Fibroblast of skin of scalp (primary cell): ENCODE results near the gene TJP3.

Source experiments
- DNase-seq: peaks from one replicate; pipeline ENCODE4 v3.0.0-alpha.2; 2013

The TJP3 gene

DNA sequence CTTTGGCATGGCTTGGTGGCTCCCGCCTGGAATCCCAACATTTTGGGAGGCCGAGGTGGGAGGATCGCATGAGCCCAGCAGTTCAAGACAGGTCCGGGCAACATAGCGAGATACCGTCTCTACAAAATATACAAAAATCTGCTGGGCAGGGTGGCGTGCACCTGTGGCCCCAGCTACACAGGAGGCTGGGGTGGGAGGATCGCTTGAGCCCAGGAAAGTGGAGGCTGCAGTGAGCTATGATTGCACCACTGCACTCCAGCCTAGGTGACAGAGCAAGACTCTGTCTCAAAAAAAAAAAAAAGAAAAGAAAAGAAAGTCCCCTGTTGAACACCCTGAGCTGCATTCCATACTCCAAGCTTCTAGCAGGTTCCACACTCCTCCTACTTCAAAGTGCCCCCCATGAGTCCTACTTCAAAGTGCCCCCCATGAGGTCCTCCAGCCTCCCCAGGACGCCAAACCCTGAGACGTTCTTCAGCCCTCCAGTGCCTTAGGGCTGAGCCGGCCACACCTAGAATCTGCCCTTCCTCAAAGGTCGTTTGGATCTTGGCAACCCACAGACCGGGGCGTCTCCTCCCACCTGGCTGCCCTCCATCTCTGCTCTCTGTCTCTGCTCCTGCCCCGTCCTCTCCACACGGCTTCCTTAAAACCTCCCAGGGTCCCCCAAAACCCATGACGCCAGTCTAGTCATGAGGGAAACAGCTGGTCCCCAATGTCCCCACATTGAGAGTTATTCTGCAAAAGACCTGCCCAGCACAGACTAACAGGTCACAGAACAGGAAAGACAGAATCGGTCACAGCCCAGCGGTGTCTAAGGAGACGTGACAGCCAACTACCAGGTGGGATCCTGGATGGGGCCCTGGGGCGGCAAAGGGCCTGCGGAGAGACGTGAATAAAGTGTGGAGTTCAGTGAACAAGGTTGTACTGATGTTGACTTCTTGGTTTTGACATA is 4.8 kb downstream of the TJP3 start:
- DNase-seq, result no peak

GRCh38 chr19:3716147-3716668 is 8.0 kb downstream of the TJP3 start:
- DNase-seq, result no peak

DNA sequence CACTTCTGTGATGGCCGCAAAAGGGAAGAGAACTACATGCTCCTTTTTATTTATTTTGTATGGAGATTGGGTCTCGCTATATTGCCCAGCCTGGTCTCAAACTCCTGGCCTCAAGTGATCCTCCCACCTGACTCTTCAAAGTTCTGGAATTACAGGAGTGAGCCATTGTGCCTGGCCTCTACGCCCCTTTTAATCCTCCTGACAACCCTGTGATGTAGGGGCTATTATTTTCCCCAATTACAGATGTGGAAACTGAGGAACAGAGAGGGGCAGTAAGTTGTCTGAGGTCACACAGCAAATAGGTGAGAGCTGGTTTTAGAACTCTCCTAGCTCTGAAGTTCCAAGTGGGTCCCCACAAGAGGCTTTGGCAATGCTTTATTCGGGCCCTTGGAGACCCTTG is 11.7 kb downstream of the TJP3 start:
- no peak for DNase-seq

DNA sequence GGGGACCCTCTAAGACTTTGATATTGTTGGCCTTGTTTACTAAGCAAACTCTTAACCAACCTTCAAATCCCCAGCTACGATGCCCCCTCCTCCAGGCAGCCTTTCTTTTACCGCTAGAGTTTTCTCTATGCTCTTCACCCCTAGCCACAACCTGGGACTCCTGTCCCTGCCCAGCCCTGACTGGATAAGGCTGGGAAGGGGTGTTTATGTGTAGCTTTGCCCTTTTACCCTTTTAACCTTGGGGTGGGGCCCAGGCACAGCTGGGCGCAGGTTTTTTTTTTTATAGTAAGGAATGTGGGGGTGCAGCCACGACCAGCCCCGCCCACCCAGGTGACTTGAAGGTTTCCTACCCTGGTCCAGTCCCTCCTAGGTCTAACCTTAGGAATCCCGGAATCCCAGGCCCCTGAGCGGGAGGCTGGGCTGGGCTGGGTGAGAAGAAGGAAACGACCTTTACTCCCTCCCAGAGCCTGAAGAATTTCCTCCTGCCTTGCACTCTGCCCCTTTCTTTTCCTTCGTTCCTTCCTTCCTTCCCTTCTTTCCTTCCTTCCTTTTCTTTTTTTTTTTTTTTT is 12.2 kb downstream of the TJP3 start:
- DNase-seq, result no peak

- peak; percentile 78 for DNase-seq
Observed at GRCh38 chr19:3721131-3721886, 13.1 kb downstream of the TJP3 start.

DNA sequence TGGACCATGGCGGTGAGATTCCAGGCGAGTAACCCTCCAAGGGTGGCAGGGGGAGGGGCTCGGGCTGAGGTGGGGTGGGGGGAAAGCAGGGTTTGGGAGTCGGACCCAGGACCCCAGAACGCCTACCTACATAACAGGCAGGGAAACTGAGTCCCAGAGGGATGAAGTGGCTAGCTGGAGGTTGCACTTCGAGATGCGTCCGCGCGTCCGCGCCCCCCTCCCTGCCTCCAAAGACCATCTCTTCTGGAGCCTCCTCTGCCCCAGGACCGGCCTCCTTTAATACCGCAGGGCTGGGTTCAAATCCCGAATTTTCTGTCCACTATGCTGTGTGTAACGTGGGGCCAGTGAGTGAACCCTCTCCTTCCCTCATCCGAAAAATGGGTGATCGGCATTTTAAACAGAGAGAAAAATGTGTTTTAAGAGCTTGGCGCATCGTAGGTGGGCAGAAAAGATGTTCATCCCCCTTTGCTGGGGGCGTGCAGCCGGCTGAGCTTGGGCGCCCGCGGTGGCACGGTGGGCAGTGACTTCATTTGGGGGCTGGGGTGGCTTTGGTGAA is 13.8 kb downstream of the TJP3 start:
- DNase-seq, result no peak

- no peak for DNase-seq
Observed at GRCh38 chr19:3722443-3723109, 14.4 kb downstream of the TJP3 start.

GRCh38 chr19:3723110-3723488 is 14.9 kb downstream of the TJP3 start:
- DNase-seq, result no peak

DNA sequence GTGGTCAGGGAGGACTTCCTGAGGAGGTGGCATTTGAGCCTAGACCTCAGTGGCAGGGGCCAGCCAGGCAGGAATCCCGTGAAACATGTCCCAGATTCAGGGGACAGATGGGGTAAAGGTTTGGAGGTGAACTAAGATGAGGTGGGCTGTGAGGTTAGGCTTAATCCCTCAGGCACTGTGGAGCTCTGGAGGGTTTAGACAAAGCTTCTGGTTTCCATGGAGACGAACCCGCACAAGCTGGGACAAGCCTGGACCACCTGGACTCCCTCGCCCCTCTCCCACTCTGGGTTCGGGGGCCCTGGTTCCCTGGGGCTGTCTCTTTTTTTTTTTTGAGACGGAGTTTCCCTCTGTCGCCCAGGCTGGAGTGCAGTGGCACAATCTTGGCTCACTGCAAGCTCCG is 15.7 kb downstream of the TJP3 start:
- no peak for DNase-seq

GRCh38 chr19:3725121-3725520 is 16.9 kb downstream of the TJP3 start:
- DNase-seq, result no peak

DNA sequence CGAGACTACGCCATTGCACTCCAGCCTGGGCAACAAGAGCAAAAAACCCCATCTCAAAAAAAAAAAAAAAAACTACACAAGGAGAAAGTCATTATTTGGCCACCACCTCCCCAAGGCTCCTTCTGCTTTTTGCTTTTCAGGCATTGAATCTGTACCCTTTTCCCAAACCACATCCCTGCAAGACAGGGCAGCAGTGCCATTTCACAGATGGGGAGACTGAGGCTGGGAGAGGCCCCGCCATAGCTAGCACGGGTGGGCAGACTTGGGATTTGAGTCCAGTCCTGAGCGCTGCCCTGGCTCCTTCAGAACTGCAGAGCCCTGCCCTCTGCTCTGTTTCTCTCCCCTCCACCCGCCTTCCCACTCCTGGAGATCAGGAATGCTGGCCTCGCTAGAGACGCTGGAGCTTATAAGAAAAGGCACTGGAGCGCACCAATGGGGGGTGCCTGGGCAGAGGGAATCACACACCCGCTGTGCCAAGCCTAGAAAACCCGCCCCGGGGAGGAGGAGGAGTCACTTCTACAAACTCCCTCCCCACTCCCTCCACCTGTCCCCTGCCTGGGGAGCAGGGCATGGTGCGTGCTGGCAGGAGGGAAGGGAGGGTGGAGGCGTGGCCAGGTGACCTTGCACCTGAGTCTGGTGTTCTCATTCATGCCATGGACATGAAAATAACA is 17.6 kb downstream of the TJP3 start:
- DNase-seq, result peak; percentile 15

DNA sequence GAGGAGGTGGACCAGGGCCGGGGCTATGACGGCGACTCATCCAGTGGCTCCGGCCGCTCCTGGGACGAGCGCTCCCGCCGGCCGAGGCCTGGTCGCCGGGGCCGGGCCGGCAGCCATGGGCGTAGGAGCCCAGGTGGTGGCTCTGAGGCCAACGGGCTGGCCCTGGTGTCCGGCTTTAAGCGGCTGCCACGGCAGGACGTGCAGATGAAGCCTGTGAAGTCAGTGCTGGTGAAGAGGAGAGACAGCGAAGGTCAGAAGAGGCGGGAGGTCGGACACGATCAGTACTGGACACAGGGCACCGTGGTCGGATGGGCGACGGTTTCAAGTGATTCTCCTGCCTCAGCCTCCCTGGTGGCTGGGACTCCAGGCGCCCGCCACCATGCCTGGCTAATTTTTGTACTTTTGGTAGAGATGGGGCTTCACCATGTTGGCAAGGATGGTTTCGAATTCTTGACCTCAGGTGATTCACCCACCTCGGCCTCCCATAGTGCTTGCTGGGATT is 22.3 kb downstream of the TJP3 start:
- DNase-seq, result no peak

DNA sequence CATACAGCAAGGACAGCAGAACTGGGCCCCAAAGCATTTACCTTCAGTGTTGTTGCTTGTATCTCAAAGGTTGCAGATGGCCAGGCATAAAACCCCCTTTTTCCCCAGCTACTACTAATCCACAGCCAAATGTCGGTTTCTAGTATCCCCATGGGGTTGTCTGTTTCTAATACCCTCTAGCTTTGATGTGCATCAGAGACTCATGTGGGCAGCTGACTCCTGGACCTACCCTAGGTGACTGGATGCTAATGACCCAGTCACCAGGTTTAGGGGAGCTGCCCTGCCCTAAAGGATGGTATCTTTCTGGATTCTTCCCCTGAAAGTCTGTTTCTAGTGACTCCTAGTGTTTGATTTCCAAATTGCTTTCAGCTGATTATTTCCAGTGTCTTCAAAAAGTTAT is 23.9 kb downstream of the TJP3 start:
- DNase-seq, result no peak

DNA sequence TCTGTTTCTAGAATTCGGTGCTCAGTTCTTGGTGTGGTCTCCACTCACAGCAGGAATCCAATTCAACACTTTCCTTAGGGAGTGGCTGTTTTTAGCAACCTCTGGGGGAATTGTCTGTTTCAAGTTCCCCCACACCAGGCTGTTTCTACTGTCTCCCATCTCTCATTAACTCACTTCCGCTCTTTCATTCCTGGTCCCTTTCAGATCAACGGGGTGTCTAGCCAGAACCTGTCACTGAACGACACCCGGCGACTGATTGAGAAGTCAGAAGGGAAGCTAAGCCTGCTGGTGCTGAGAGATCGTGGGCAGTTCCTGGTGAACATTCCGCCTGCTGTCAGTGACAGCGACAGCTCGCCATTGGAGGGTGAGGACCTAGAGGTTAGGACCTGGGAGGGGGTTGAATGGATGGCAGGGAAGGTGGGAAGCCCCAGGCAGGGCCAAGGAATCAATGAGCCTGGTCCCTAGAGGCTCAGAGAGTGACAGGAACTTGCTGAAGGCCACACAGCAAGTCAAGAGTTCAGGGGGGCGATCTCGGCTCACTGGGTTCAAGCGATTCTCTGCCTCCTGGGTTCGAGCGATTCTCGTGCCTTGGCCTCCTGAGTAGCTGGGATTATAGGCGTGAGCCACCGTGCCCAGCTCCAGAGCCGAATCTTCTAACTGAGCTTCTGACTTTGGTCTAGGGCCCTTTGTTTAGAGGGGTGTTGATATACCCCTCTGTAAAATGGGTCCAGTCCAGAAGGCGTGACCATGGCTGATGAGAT is 25.5 kb downstream of the TJP3 start:
- DNase-seq, result no peak

DNA sequence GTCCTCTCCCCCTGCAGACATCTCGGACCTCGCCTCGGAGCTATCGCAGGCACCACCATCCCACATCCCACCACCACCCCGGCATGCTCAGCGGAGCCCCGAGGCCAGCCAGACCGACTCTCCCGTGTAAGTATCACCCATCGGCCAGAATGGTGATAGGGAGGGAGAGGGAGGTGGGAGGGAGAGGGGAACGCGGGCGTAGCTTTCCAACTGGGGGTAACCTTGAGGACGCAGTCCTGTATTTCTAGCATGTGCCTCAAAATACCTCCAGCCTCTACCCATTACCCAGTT is 26.1 kb downstream of the TJP3 start:
- no peak for DNase-seq

DNA sequence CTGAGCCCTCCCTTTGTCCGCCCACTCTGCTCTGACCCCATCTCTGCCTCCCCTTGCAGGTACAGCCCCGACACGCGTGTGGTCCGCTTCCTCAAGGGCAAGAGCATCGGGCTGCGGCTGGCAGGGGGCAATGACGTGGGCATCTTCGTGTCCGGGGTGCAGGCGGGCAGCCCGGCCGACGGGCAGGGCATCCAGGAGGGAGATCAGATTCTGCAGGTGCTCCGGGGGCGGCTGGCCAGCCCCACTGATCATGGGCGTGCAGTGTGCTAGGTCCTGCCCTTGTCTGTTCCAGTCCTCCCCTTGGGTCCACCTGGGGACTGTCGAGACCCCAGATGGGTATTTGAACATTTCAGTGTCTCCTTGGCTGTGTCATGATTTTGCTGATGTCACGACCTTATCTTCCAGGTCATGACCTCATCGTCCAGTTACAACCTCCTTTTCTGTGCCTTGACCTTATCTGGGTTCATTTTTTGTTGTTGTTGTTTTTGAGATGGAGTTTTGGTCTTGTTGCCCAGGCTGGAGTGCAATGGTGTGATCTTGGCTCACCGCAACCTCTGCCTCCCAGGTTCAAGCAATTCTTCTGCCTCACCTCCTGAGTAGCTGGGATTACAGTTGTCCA is 28.0 kb downstream of the TJP3 start:
- no peak for DNase-seq

DNA sequence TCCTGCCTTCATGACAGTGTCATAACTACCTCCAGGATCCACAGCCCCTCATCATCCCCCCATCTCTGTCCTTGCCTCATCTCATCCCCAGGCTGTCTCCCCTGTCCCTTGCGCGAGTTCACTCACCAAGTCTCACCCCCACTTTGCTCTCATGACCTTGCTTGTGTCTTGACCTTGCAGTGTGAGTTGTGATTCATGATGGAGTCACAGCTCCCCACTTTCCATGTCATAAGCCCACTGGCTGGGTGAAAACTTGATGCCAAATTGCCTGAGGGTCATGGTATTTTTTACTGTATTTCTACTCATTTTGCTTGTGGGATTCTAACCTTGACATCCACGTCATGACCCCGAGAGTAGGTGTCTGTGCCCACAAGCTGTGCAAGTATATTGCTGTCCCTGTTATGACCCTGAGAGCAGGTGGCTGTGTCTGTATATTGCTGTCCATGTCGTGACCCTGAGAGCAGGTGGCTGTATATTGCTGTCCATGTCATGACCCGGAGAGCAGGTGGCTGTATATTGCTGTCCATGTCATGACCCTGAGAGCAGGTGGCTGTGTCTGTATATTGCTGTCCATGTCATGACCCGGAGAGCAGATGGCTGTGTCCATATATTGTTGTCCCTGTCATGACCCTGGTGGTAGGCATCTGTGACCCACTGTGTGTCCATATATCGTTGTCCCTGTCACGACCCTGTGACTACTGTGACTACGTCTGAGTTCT is 29.5 kb downstream of the TJP3 start:
- DNase-seq, result no peak

- no peak for DNase-seq
Observed at GRCh38 chr19:3738477-3739220, 30.5 kb downstream of the TJP3 start.

DNA sequence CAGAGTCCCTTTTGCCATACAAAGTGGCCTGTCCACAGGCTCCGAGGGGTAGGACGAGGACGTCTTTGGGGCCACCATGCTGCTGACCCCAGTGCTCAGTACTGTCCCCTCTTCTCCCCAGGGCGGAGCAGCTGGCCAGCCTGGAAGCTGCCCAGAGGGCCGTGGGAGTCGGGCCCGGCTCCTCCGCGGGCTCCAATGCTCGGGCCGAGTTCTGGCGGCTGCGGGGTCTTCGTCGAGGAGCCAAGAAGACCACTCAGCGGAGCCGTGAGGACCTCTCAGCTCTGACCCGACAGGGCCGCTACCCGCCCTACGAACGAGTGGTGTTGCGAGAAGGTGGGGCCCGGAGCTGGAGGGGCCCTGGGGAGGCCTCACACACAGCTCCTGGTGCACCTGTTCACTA is 32.2 kb downstream of the TJP3 start:
- DNase-seq, result no peak
